ENCODE measurements around the gene EPHB2. TPM values are rescaled to one million over a fixed set of nuclear protein-coding genes. Genes with fewer than 3 reads are reported as not detected.

EPHB2 gene
- total RNA-seq, 1 experiment from 2014 or later = 18.5 TPM

DNA sequence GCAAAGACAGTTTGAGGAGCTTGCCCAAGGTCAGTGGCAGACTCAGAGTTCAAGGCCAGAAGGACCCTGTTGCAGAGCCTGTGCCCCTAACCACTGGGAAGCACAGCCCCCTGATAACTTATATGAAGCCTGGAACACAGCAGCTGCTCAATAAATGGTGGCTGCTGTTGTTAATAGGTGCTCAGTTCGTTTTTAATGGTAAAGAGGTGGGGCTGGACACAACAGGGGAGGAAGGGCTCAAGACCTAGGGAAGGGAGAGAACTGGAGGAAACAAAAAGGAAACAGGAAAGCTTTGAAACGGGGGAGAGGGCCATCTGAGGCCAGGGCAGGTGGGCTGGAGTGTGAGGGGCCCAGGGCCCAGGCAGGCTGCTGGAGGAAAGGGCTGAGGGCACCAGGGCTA lies 136.6 kb downstream of the EPHB2 start:
- ATAC-seq = no peak
- Mint-ChIP-seq H3K9me3 (no peaks in the 10 kb centered on the region), H3K36me3 (no peaks in the 10 kb centered on the region), H3K27me3 (ENCODE audit: low read depth) (peaks cover 10% of the 10 kb centered on the region), H3K4me1 (peaks cover 16% of the 10 kb centered on the region), H3K27ac (no peak overlapping the region), H3K4me3 (no peak overlapping the region)
- POLR2A ChIA-PET = no interaction called here
- TF ChIP-seq ZNF232 (CRISPR knock-in tag; IDR thresholded peaks at IDR 0.05) = no peak
- no peak for TF ChIP-seq ATF6 (CRISPR knock-in tag; IDR thresholded peaks at IDR 0.05)
- TF ChIP-seq, protein P1, sequence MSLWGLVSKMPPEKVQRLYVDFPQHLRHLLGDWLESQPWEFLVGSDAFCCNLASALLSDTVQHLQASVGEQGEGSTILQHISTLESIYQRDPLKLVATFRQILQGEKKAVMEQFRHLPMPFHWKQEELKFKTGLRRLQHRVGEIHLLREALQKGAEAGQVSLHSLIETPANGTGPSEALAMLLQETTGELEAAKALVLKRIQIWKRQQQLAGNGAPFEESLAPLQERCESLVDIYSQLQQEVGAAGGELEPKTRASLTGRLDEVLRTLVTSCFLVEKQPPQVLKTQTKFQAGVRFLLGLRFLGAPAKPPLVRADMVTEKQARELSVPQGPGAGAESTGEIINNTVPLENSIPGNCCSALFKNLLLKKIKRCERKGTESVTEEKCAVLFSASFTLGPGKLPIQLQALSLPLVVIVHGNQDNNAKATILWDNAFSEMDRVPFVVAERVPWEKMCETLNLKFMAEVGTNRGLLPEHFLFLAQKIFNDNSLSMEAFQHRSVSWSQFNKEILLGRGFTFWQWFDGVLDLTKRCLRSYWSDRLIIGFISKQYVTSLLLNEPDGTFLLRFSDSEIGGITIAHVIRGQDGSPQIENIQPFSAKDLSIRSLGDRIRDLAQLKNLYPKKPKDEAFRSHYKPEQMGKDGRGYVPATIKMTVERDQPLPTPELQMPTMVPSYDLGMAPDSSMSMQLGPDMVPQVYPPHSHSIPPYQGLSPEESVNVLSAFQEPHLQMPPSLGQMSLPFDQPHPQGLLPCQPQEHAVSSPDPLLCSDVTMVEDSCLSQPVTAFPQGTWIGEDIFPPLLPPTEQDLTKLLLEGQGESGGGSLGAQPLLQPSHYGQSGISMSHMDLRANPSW (CRISPR knock-in tag; conservative IDR thresholded peaks at IDR 0.05; ENCODE audit: low read depth) = no peak
- no peak for TF ChIP-seq ZSCAN18 (CRISPR knock-in tag; IDR thresholded peaks at IDR 0.05)
- TF ChIP-seq, protein P2, sequence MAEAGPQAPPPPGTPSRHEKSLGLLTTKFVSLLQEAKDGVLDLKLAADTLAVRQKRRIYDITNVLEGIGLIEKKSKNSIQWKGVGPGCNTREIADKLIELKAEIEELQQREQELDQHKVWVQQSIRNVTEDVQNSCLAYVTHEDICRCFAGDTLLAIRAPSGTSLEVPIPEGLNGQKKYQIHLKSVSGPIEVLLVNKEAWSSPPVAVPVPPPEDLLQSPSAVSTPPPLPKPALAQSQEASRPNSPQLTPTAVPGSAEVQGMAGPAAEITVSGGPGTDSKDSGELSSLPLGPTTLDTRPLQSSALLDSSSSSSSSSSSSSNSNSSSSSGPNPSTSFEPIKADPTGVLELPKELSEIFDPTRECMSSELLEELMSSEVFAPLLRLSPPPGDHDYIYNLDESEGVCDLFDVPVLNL (CRISPR knock-in tag; IDR thresholded peaks at IDR 0.05; ENCODE audit: borderline replicate concordance, low read depth) = no peak
- no peak for TF ChIP-seq HMGXB4 (CRISPR knock-in tag; IDR thresholded peaks at IDR 0.05)
- TF ChIP-seq ZNF396 (CRISPR knock-in tag; IDR thresholded peaks at IDR 0.05; ENCODE audit: borderline replicate concordance) = no peak
- no peak for TF ChIP-seq ZNF219 (CRISPR knock-in tag; IDR thresholded peaks at IDR 0.05; ENCODE audit: borderline replicate concordance)
- DNase-seq (ENCODE audit: low spot score) = no peak
- CTCF ChIA-PET = interaction anchor here (1.2 to 1.3 kb wide), 2 partner anchors 15 to 143 kb away, joined by 4 read pairs; no protein-coding TSS in a partner anchor

GRCh38 chr1:22847709-22848108 lies 137.1 kb downstream of the EPHB2 start:
- ChIA-PET POLR2A (no interaction called here), CTCF (interaction anchor here (1.2 to 2.3 kb wide), 3 partner anchors 14 to 143 kb away, joined by 4 to 12 read pairs (median 4); no protein-coding TSS in a partner anchor)
- ATAC-seq = no peak
- no peak overlapping the region for H3K4me3 Mint-ChIP-seq
- H3K27ac Mint-ChIP-seq = no peak overlapping the region
- H3K9me3 Mint-ChIP-seq = no peaks in the 10 kb centered on the region
- DNase-seq (ENCODE audit: low spot score) = no peak
- peaks cover 10% of the 10 kb centered on the region for H3K27me3 Mint-ChIP-seq (ENCODE audit: low read depth)
- H3K4me1 Mint-ChIP-seq = peaks cover 20% of the 10 kb centered on the region
- no peaks in the 10 kb centered on the region for H3K36me3 Mint-ChIP-seq
- TF ChIP-seq MXD4 (CRISPR knock-in tag; IDR thresholded peaks at IDR 0.05; ENCODE audit: borderline replicate concordance) = no peak
- TF ChIP-seq MYBL2 (CRISPR knock-in tag; IDR thresholded peaks at IDR 0.05) = no peak
- no peak for TF ChIP-seq ZNF671 (CRISPR knock-in tag; IDR thresholded peaks at IDR 0.05)
- TF ChIP-seq ZNF423 (CRISPR knock-in tag; IDR thresholded peaks at IDR 0.05) = no peak
- no peak for TF ChIP-seq AFF4 (CRISPR knock-in tag; IDR thresholded peaks at IDR 0.05; ENCODE audit: borderline replicate concordance)
- TF ChIP-seq ATF2 (CRISPR knock-in tag; IDR thresholded peaks at IDR 0.05; ENCODE audit: borderline replicate concordance, low read depth) = no peak
- TF ChIP-seq JUN (CRISPR knock-in tag; IDR thresholded peaks at IDR 0.05) = no peak
- TF ChIP-seq PRDM15 (CRISPR knock-in tag; IDR thresholded peaks at IDR 0.05) = no peak
